H9 (cell line): ENCODE results near the gene MITD1. TPM values are rescaled to one million over a fixed set of nuclear protein-coding genes. Genes with fewer than 3 reads are reported as not detected.

Experiments
- DNase-seq: peaks from one replicate; pipeline ENCODE4 v3.0.0-alpha.2; 2017
- H2AFZ ChIP-seq: one replicate; pipeline ENCODE4 v1.6.1; 2013; ENCODE audit warnings: mild to moderate bottlenecking, low read length, control low read depth, moderate library complexity
- H2AK5ac ChIP-seq: 2 replicates; pipeline ENCODE4 v1.6.1; 2013; ENCODE audit warnings: low read length, control low read depth, mixed read lengths; ENCODE audit not compliant: insufficient read length
- H2BK120ac ChIP-seq: one replicate; pipeline ENCODE4 v1.6.1; 2013; ENCODE audit warnings: low read depth, mild to moderate bottlenecking, low read length, control low read depth, inconsistent platforms; ENCODE audit not compliant: poor library complexity, severe bottlenecking
- H2BK12ac ChIP-seq: 2 replicates; pipeline ENCODE4 v1.6.1; 2013; ENCODE audit warnings: low read length, control low read depth, mixed read lengths, low read depth; ENCODE audit not compliant: insufficient read length
- H2BK15ac ChIP-seq: 2 replicates; pipeline ENCODE4 v1.6.1; 2013; ENCODE audit warnings: low read depth, low read length, control low read depth
- H2BK20ac ChIP-seq: one replicate; pipeline ENCODE4 v1.6.1; 2013; ENCODE audit warnings: low read depth, mild to moderate bottlenecking, low read length, control low read depth, inconsistent platforms; ENCODE audit not compliant: poor library complexity, severe bottlenecking
- H2BK5ac ChIP-seq: 2 replicates; pipeline ENCODE4 v1.6.1; 2013; ENCODE audit warnings: low read length, control low read depth, mixed read lengths; ENCODE audit not compliant: insufficient read length
- H3K14ac ChIP-seq: 2 replicates; pipeline ENCODE4 v1.6.1; 2013; ENCODE audit warnings: low read length, control low read depth; ENCODE audit not compliant: insufficient read depth
- H3K18ac ChIP-seq: 2 replicates; pipeline ENCODE4 v1.6.1; 2013; ENCODE audit warnings: low read depth, mild to moderate bottlenecking, mixed read lengths, low read length, control low read depth; ENCODE audit not compliant: insufficient read length
- H3K23ac ChIP-seq: 2 replicates; pipeline ENCODE4 v1.6.1; 2013; ENCODE audit warnings: low read length, control low read depth, mixed read lengths, low read depth; ENCODE audit not compliant: insufficient read length
- H3K23me2 ChIP-seq: 2 replicates; pipeline ENCODE4 v1.6.1; 2013; ENCODE audit warnings: low read depth, mild to moderate bottlenecking, mixed read lengths, low read length, control low read depth; ENCODE audit not compliant: insufficient read length, poor library complexity, severe bottlenecking
- H3K27ac ChIP-seq: 2 replicates; pipeline ENCODE4 v1.5.1; 2013; ENCODE audit warnings: low read length, control low read depth, mixed read lengths, low read depth; ENCODE audit not compliant: insufficient read length
- H3K27me3 ChIP-seq: 2 replicates; pipeline ENCODE4 v1.6.1; 2013; ENCODE audit warnings: low read length, control low read depth, inconsistent platforms; ENCODE audit not compliant: insufficient read depth
- H3K4ac ChIP-seq: 2 replicates; pipeline ENCODE4 v1.6.1; 2013; ENCODE audit warnings: low read depth, mild to moderate bottlenecking, control low read depth, inconsistent platforms, low read length, moderate library complexity
- H3K4me1 ChIP-seq: 2 replicates; pipeline ENCODE4 v1.6.1; 2013; ENCODE audit warnings: low read length, control low read depth, inconsistent platforms; ENCODE audit not compliant: insufficient read depth
- H3K4me2 ChIP-seq: 2 replicates; pipeline ENCODE4 v1.6.1; 2013; ENCODE audit warnings: low read length, control low read depth, mixed read lengths; ENCODE audit not compliant: insufficient read length, insufficient read depth
- H3K56ac ChIP-seq: 2 replicates; pipeline ENCODE4 v1.6.1; 2013; ENCODE audit warnings: low read depth, mild to moderate bottlenecking, mixed read lengths, low read length, control low read depth; ENCODE audit not compliant: insufficient read length
- H3K79me1 ChIP-seq: 2 replicates; pipeline ENCODE4 v1.6.1; 2013; ENCODE audit warnings: low read depth, mild to moderate bottlenecking, moderate library complexity, low read length, control low read depth, inconsistent platforms; ENCODE audit not compliant: insufficient read depth, poor library complexity, severe bottlenecking
- H3K79me2 ChIP-seq: 2 replicates; pipeline ENCODE4 v1.6.1; 2013; ENCODE audit warnings: low read length, control low read depth, inconsistent platforms; ENCODE audit not compliant: insufficient read depth
- H3K9ac ChIP-seq: 2 replicates; pipeline ENCODE4 v1.6.1; 2013; ENCODE audit warnings: low read length, control low read depth, mixed read lengths; ENCODE audit not compliant: insufficient read length; ENCODE audit errors: extremely low read depth
- H3K9me3 ChIP-seq: one replicate; pipeline ENCODE4 v1.6.1; 2013; ENCODE audit warnings: low read depth, low read length, inconsistent platforms; ENCODE audit not compliant: control insufficient read depth
- H3T11ph ChIP-seq: one replicate; pipeline ENCODE4 v1.6.1; 2013; ENCODE audit warnings: mild to moderate bottlenecking, low read length, control low read depth, inconsistent platforms
- H4K20me1 ChIP-seq: one replicate; pipeline ENCODE4 v1.6.1; 2013; ENCODE audit not compliant: control insufficient read depth, insufficient read length, insufficient read depth
- H4K5ac ChIP-seq: 2 replicates; pipeline ENCODE4 v1.6.1; 2013; ENCODE audit warnings: low read depth, mild to moderate bottlenecking, mixed read lengths, low read length, control low read depth; ENCODE audit not compliant: insufficient read length
- H4K8ac ChIP-seq: replicated peaks from 2 replicates; pipeline ENCODE4 v1.6.1; 2013; ENCODE audit warnings: low read length, control low read depth, mixed read lengths, low read depth; ENCODE audit not compliant: insufficient read length
- H4K91ac ChIP-seq: 2 replicates; pipeline ENCODE4 v1.6.1; 2013; ENCODE audit warnings: low read depth, mild to moderate bottlenecking, moderate library complexity, mixed read lengths, low read length, control low read depth; ENCODE audit not compliant: insufficient read length
- H3K27ac Mint-ChIP-seq, 3 experiments: 2 replicates in 2 of 3; 3 replicates in 1 of 3; pipeline ENCODE4 v1.8.0; 2020 to 2021; ENCODE audit warnings: mixed read lengths in 3 of 3, mild to moderate bottlenecking in 1 of 3, moderate library complexity in 1 of 3
- H3K27me3 Mint-ChIP-seq: 2 replicates; pipeline ENCODE4 v1.8.0; 2021; ENCODE audit warnings: low read depth, mild to moderate bottlenecking, moderate library complexity, mixed read lengths
- H3K36me3 Mint-ChIP-seq, 3 experiments: 2 replicates in 2 of 3; 3 replicates in 1 of 3; pipeline ENCODE4 v1.8.0; 2020 to 2021; ENCODE audit warnings: low read depth in 3 of 3, mixed read lengths in 3 of 3; ENCODE audit not compliant: insufficient read depth in 1 of 3
- H3K4me1 Mint-ChIP-seq, 2 experiments: 2 replicates each; pipeline ENCODE4 v1.8.0; 2020; ENCODE audit warnings: mixed read lengths in 2 of 2
- H3K4me3 Mint-ChIP-seq, 2 experiments: 2 replicates in 1 of 2; 3 replicates in 1 of 2; pipeline ENCODE4 v1.8.0; 2020 to 2021; ENCODE audit warnings: mild to moderate bottlenecking in 2 of 2, mixed read lengths in 2 of 2, moderate library complexity in 1 of 2
- H3K9me3 Mint-ChIP-seq, 2 experiments: 2 replicates in 1 of 2; 3 replicates in 1 of 2; pipeline ENCODE4 v1.8.0; 2020; ENCODE audit warnings: mild to moderate bottlenecking in 2 of 2, mixed read lengths in 2 of 2, moderate library complexity in 1 of 2
- CTCF ChIP-seq: fragments of 200-600 bp; sonication (generic); conservative IDR thresholded peaks from 3 replicates; pipeline ENCODE4 v1.8.0; 2021; ENCODE audit warnings: antibody characterized with exemption, mild to moderate bottlenecking
- total RNA-seq: library from RNA; stranded (reverse); gene quantifications from 2 replicates; pipeline ENCODE4 v1.2.1, GENCODE V29; 2021

The MITD1 gene
- total RNA-seq, 1 experiment from 2014 or later, result 35.2 TPM

GRCh38 chr2:99187011-99187410 lies 6.2 kb upstream of the MITD1 start:
- H3K27ac Mint-ChIP-seq, result no peak overlapping the region
- no peaks in the 10 kb centered on the region for H3K9me3 ChIP-seq
- no peaks in the 10 kb centered on the region for H3K23me2 ChIP-seq
- H4K8ac ChIP-seq, result no peak overlapping the region
- no peaks in the 10 kb centered on the region for H3K9me3 Mint-ChIP-seq
- H3K9ac ChIP-seq, result no peak overlapping the region
- H2BK12ac ChIP-seq, result no peak overlapping the region
- no peak overlapping the region for H3K27ac ChIP-seq
- no peak overlapping the region for H3K23ac ChIP-seq
- H3K4ac ChIP-seq, result no peak overlapping the region
- H3K14ac ChIP-seq, result no peak overlapping the region
- H2BK15ac ChIP-seq, result no peak overlapping the region
- H3K4me1 Mint-ChIP-seq, result peaks cover 6 to 13% of the 10 kb centered on the region in 2 experiments
- no peaks in the 10 kb centered on the region for H3K4me1 ChIP-seq
- no peak overlapping the region for H4K5ac ChIP-seq
- no peak overlapping the region for H2BK120ac ChIP-seq
- H3K79me2 ChIP-seq, result peaks cover 17% of the 10 kb centered on the region; the same call in 1 of the 2 replicates
- TF ChIP-seq CTCF, result no peak
- H2BK20ac ChIP-seq, result no peak overlapping the region
- H3T11ph ChIP-seq, result no peak overlapping the region
- no peaks in the 10 kb centered on the region for H3K27me3 ChIP-seq
- H3K18ac ChIP-seq, result no peak overlapping the region
- peaks cover 3% of the 10 kb centered on the region for H3K79me1 ChIP-seq
- no peak overlapping the region for H4K91ac ChIP-seq
- H3K4me2 ChIP-seq, result no peak overlapping the region
- H3K36me3 Mint-ChIP-seq, result peaks cover 28 to 52% (median 40%) of the 10 kb centered on the region in 3 experiments
- H2BK5ac ChIP-seq, result no peak overlapping the region
- H4K20me1 ChIP-seq, result no peaks in the 10 kb centered on the region
- H2AK5ac ChIP-seq, result no peak overlapping the region
- no peak overlapping the region for H3K56ac ChIP-seq
- H3K27me3 Mint-ChIP-seq, result no peaks in the 10 kb centered on the region
- no peak overlapping the region for H2AFZ ChIP-seq
- DNase-seq, result no peak
- H3K4me3 Mint-ChIP-seq, result no peak overlapping the region
